GM12874 (cell line): ENCODE measurements around the gene ATP9B.

ENCODE experiments used
- CTCF ChIP-seq: IDR thresholded peaks from 2 replicates; pipeline ENCODE4 v1.5.1; 2011; ENCODE audit warnings: low read depth, mild to moderate bottlenecking, control low read depth, low read length, moderate library complexity; ENCODE audit not compliant: insufficient read depth

ATP9B gene

GRCh38 chr18:79426376-79427300 lies 357.4 kb downstream of the ATP9B start:
- no peak for TF ChIP-seq CTCF

- no peak for TF ChIP-seq CTCF
These were observed 358.4 kb downstream of the ATP9B start for GRCh38 chr18:79427368-79428225.
